K562 (cell line): Measurements from ENCODE around the gene CTRB2.
"Not testable (repeated sequence)": the region's sequence is repeated elsewhere in the genome, so short reads cannot be mapped to it uniquely, and the experiment has no call there.

Experiments
- CTCF ChIP-seq, 3 experiments: IDR thresholded peaks in 2 of 3; conservative IDR thresholded peaks in 1 of 3; 2 replicates each; pipeline ENCODE4 v1.5.1; 2011 to 2012; ENCODE audit warnings: low read length in 3 of 3, mild to moderate bottlenecking in 3 of 3, control low read depth in 2 of 3, improper control_type of control experiment in 1 of 3, inconsistent platforms in 1 of 3, low read depth in 1 of 3, mixed read lengths in 1 of 3, moderate library complexity in 1 of 3; ENCODE audit not compliant: insufficient read depth in 2 of 3
- ELF1 ChIP-seq: fragments of 200-800 bp; sonication (Bioruptor generic); IDR thresholded peaks from 2 replicates; pipeline ENCODE4 v1.6.1; 2016; ENCODE audit warnings: missing genetic modification characterization, missing compliant biosample characterization
- HMG20B ChIP-seq: fragments of 250-450 bp; sonication (Bioruptor Pico); IDR thresholded peaks from 2 replicates; pipeline ENCODE4 v1.5.0; 2021; ENCODE audit warnings: mild to moderate bottlenecking
- POLR2A ChIP-seq: fragments of 450-650 bp; conservative IDR thresholded peaks from 2 replicates; pipeline ENCODE4 v1.6.1; 2016

GRCh38 chr16:75211286-75211685 lies 4.3 kb upstream of the CTRB2 start:
- TF ChIP-seq POLR2A; HMG20B (CRISPR knock-in tag); CTCF (IDR thresholded peaks at IDR 0.05 in 2 of 3, conservative IDR thresholded peaks at IDR 0.05 in 1 of 3; ENCODE audit: insufficient read depth in 2 of 3, low read depth in 1 of 3, low read length in 3 of 3); ELF1 (tag): not testable (repeated sequence)
